ENCODE measurements around the gene CDH23. TPM values are rescaled to one million over a fixed set of nuclear protein-coding genes. Genes with fewer than 3 reads are reported as not detected.

The CDH23 gene
- total RNA-seq, 1 donor from 2014 or later, result 9.4 TPM

DNA sequence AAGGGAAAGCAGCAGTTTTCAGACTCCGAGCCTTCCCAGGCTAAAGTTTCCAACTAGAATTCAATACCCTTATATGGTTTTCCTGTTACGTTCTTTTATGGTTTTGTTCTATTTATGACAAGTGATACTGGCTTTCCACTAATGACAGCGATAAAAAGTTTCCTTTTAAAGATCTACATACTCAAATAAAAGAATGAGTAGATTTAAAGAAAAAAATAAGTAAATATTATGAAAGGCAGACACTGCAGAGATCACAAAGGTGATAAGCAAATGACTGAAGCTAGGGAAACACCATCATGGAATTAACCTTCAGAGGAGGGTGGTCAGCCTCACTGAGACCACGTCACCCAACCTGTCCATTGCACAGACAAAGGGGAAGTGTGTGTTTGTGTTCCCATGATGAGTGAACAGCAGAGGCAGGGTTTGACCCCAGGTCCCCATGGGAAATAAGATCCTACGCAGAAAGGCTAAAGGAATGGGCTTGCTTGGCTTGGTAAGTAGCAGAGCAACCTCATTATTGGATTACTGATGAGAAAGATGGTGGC is 372.6 kb downstream of the CDH23 start:
- Mint-ChIP-seq H3K27me3 (peaks cover 8% of the 10 kb centered on the region), H3K27ac (peak overlapping the region; percentile 79), H3K4me3 (peak overlapping the region; percentile 17), H3K4me1 (ENCODE audit: unreplicated experiment) (peaks cover 23% of the 10 kb centered on the region), H3K36me3 (peaks cover 5% of the 10 kb centered on the region), H3K9me3 (no peaks in the 10 kb centered on the region)
- TF ChIP-seq, protein P1, sequence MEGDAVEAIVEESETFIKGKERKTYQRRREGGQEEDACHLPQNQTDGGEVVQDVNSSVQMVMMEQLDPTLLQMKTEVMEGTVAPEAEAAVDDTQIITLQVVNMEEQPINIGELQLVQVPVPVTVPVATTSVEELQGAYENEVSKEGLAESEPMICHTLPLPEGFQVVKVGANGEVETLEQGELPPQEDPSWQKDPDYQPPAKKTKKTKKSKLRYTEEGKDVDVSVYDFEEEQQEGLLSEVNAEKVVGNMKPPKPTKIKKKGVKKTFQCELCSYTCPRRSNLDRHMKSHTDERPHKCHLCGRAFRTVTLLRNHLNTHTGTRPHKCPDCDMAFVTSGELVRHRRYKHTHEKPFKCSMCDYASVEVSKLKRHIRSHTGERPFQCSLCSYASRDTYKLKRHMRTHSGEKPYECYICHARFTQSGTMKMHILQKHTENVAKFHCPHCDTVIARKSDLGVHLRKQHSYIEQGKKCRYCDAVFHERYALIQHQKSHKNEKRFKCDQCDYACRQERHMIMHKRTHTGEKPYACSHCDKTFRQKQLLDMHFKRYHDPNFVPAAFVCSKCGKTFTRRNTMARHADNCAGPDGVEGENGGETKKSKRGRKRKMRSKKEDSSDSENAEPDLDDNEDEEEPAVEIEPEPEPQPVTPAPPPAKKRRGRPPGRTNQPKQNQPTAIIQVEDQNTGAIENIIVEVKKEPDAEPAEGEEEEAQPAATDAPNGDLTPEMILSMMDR (conservative IDR thresholded peaks at IDR 0.05), result no peak
- no peak for DNase-seq (ENCODE audit: extremely low spot score, unreplicated experiment)

DNA sequence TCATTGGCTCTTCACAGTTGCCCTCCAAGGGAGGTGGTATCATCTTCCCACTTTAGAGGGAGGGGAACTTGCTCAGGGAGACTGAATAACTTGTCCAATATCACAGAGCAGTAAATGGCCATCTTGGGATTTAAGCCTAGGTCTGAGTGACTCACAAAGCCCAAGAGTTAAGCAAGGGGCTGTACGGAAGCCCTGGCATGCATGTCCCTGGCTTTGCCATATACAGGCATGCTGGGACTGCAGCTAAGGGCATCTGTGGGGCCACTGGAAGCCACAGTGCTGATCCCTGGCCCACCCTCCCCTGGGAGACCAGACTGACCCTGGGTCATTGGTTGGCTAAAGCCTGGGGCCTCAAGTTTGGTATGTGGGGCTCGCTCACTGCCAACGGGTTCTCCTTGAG is 373.5 kb downstream of the CDH23 start:
- Mint-ChIP-seq H3K4me3 (peak overlapping the region; percentile 35), H3K4me1 (ENCODE audit: unreplicated experiment) (peaks cover 23% of the 10 kb centered on the region), H3K36me3 (peaks cover 5% of the 10 kb centered on the region), H3K27ac (peak overlapping the region; percentile 79), H3K9me3 (no peaks in the 10 kb centered on the region), H3K27me3 (peaks cover 12% of the 10 kb centered on the region)
- TF ChIP-seq, protein P1 (conservative IDR thresholded peaks at IDR 0.05), result no peak
- DNase-seq (ENCODE audit: extremely low spot score, unreplicated experiment), result no peak

DNA sequence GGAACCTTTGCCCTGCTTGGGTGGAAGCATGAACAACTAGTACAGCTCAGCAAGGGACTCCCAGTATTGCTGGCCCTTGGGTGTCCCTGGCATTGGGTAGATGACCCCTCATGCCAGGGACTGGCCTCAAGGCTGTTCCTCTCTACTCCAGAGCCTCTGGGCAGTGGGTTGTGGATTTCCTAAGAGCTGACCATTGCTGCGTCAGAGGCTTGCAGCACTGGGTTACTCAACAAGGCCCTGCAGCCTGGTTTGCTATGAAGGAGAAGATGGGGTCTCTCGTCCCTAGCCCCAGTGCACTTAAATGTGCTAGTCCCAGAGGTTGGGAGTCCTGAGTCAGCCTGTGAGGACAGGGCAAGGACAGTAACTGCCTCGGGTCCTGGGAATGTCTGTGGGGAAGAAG is 374.1 kb downstream of the CDH23 start:
- H3K27ac Mint-ChIP-seq, result peak overlapping the region; percentile 63
- DNase-seq (ENCODE audit: extremely low spot score, unreplicated experiment), result no peak
- H3K4me3 Mint-ChIP-seq, result peak overlapping the region; percentile 80
- H3K27me3 Mint-ChIP-seq, result peaks cover 12% of the 10 kb centered on the region
- peaks cover 23% of the 10 kb centered on the region for H3K4me1 Mint-ChIP-seq (ENCODE audit: unreplicated experiment)
- TF ChIP-seq, protein P1 (conservative IDR thresholded peaks at IDR 0.05), result no peak
- H3K9me3 Mint-ChIP-seq, result no peaks in the 10 kb centered on the region
- H3K36me3 Mint-ChIP-seq, result peaks cover 5% of the 10 kb centered on the region

- H3K4me1 Mint-ChIP-seq (ENCODE audit: unreplicated experiment), result peaks cover 23% of the 10 kb centered on the region
- H3K9me3 Mint-ChIP-seq, result no peaks in the 10 kb centered on the region
- peak overlapping the region; percentile 80 for H3K4me3 Mint-ChIP-seq
- no peak for DNase-seq (ENCODE audit: extremely low spot score, unreplicated experiment)
- H3K27me3 Mint-ChIP-seq, result peaks cover 12% of the 10 kb centered on the region
- H3K36me3 Mint-ChIP-seq, result peaks cover 5% of the 10 kb centered on the region
- peak overlapping the region; percentile 48 for H3K27ac Mint-ChIP-seq
- TF ChIP-seq, protein P1 (conservative IDR thresholded peaks at IDR 0.05), result no peak
Measured at GRCh38 chr10:71771204-71771603, 374.5 kb downstream of the CDH23 start.

GRCh38 chr10:71771821-71772617 is 375.3 kb downstream of the CDH23 start:
- Mint-ChIP-seq H3K9me3 (no peaks in the 10 kb centered on the region), H3K4me1 (ENCODE audit: unreplicated experiment) (peaks cover 16% of the 10 kb centered on the region), H3K27me3 (peaks cover 12% of the 10 kb centered on the region), H3K27ac (peak overlapping the region; percentile 75), H3K4me3 (peak overlapping the region; percentile 80), H3K36me3 (no peaks in the 10 kb centered on the region)
- DNase-seq (ENCODE audit: extremely low spot score, unreplicated experiment), result no peak
- TF ChIP-seq, protein P1 (conservative IDR thresholded peaks at IDR 0.05), result no peak
